Rectal smooth muscle tissue (tissue), 1 donor: ENCODE measurements around the gene ROBO4.

Experiments
- H3K27ac ChIP-seq: one replicate; pipeline ENCODE4 v1.7.0; 2013; ENCODE audit warnings: low read depth, low read length, inconsistent platforms
- H3K27me3 ChIP-seq: one replicate; pipeline ENCODE4 v1.7.0; 2013; ENCODE audit warnings: low read length; ENCODE audit not compliant: control insufficient read depth, insufficient read depth
- H3K36me3 ChIP-seq: one replicate; pipeline ENCODE4 v1.7.0; 2013; ENCODE audit warnings: low read length; ENCODE audit not compliant: control insufficient read depth, insufficient read depth
- H3K4me1 ChIP-seq: one replicate; pipeline ENCODE4 v1.7.0; 2013; ENCODE audit warnings: low read length; ENCODE audit not compliant: control insufficient read depth, insufficient read depth
- H3K4me3 ChIP-seq: one replicate; pipeline ENCODE4 v1.7.0; 2013; ENCODE audit warnings: low read length
- H3K9ac ChIP-seq: one replicate; pipeline ENCODE4 v1.7.0; 2013; ENCODE audit warnings: low read length

ROBO4 gene

GRCh38 chr11:124893781-124894401 lies 3.8 kb downstream of the ROBO4 start:
- Histone ChIP-seq H3K4me1 (peaks cover 1% of the 10 kb centered on the region), H3K4me3 (no peak overlapping the region), H3K27ac (no peak overlapping the region), H3K27me3 (no peaks in the 10 kb centered on the region), H3K9ac (no peak overlapping the region), H3K36me3 (no peaks in the 10 kb centered on the region)

- H3K4me1 ChIP-seq: no peaks in the 10 kb centered on the region
- H3K27ac ChIP-seq: no peak overlapping the region
- no peak overlapping the region for H3K4me3 ChIP-seq
- H3K27me3 ChIP-seq: no peaks in the 10 kb centered on the region
- H3K9ac ChIP-seq: no peak overlapping the region
- no peaks in the 10 kb centered on the region for H3K36me3 ChIP-seq
Observed at GRCh38 chr11:124892750-124893454, 4.8 kb downstream of the ROBO4 start.

- Histone ChIP-seq H3K27me3 (no peaks in the 10 kb centered on the region), H3K4me1 (no peaks in the 10 kb centered on the region), H3K9ac (no peak overlapping the region), H3K27ac (no peak overlapping the region), H3K36me3 (no peaks in the 10 kb centered on the region), H3K4me3 (no peak overlapping the region)
Observed at GRCh38 chr11:124892146-124892545, 5.5 kb downstream of the ROBO4 start.

GRCh38 chr11:124891373-124891861 lies 6.2 kb downstream of the ROBO4 start:
- no peaks in the 10 kb centered on the region for H3K27me3 ChIP-seq
- H3K27ac ChIP-seq: no peak overlapping the region
- no peaks in the 10 kb centered on the region for H3K4me1 ChIP-seq
- no peak overlapping the region for H3K9ac ChIP-seq
- no peak overlapping the region for H3K4me3 ChIP-seq
- no peaks in the 10 kb centered on the region for H3K36me3 ChIP-seq

DNA sequence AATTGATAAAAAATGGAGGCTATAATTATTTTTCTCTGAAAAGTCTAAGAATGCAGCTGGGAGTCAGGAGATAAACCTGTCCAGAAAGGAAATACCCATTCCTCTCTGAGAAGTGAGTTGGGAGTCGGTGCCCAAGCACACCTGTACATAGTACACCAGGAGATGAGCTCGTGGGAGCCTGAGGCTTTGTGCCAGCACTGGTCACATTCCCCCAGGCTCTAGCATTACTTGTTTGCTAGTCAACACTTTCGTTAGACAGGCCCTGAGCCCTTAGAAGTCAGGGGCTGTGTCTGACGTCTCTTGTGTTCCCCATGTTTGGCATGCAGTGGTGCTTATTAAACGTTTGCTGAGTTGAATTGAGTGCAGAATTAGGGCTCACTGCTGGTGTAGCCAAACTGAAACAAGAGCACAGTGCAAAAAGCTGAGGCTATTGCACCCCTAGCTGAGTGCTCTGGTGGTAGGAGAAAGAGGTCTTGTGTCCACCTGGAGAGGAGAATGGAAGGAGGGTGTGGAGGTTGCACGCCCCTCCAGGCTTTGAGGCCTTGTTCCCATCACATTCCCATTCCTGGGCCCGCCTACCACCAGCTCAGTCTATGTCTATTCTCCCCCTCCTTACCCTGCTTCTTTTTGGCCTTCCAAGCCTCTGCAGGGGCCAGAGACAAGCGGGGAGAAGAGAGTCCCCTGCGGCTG lies 6.8 kb downstream of the ROBO4 start:
- H3K27me3 ChIP-seq: no peaks in the 10 kb centered on the region
- no peak overlapping the region for H3K9ac ChIP-seq
- no peaks in the 10 kb centered on the region for H3K36me3 ChIP-seq
- H3K4me1 ChIP-seq: no peaks in the 10 kb centered on the region
- no peak overlapping the region for H3K27ac ChIP-seq
- no peak overlapping the region for H3K4me3 ChIP-seq

DNA sequence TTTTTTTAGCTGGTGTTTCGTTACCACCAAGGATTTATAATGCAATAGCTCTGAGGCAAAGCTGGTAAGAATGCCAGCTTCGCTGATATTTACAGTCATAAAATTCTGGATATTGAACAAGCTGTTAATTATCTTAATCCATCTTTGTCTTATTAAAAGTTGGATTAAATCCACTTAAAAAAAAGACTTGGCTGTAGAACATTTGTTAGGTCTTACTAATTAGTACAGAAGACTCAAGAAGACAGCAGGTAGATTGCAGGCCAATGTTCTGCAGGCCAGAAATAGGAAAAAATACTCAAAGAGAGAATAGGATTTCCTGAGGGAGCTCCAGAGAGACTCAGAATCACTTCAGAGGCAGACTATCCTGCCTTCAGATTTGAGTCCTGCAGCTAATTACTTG lies 7.5 kb downstream of the ROBO4 start:
- H3K27ac ChIP-seq: no peak overlapping the region
- H3K4me1 ChIP-seq: no peaks in the 10 kb centered on the region
- no peaks in the 10 kb centered on the region for H3K27me3 ChIP-seq
- H3K36me3 ChIP-seq: no peaks in the 10 kb centered on the region
- no peak overlapping the region for H3K9ac ChIP-seq
- H3K4me3 ChIP-seq: no peak overlapping the region

- no peak overlapping the region for H3K27ac ChIP-seq
Observed at GRCh38 chr11:124889191-124890091, 8.2 kb downstream of the ROBO4 start.

DNA sequence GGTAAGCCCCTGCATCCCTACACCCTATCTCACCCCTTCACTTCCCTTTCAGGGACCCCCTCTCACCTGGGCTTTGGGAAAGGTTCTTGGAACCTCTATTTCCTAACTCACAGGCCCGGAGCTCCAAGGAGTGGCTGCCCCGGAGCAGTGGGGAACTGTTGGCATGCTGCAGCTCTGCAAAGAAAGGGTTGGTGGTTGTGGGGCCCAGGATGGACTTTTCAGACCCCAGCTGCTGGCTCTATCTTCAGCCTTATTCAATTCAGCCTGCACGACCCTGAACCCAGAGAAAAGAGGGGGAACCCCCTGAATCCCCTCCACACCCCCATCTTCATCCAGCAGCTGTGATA lies 10.0 kb downstream of the ROBO4 start:
- H3K36me3 ChIP-seq: no peaks in the 10 kb centered on the region
- no peak overlapping the region for H3K27ac ChIP-seq
- H3K4me1 ChIP-seq: no peaks in the 10 kb centered on the region
- H3K4me3 ChIP-seq: no peak overlapping the region
- no peak overlapping the region for H3K9ac ChIP-seq
- no peaks in the 10 kb centered on the region for H3K27me3 ChIP-seq

More at GRCh38 chr11:124889191-124890091, 8.2 kb downstream of the ROBO4 start:
- Histone ChIP-seq H3K9ac (no peak overlapping the region), H3K4me3 (no peak overlapping the region), H3K27me3 (no peaks in the 10 kb centered on the region), H3K4me1 (no peaks in the 10 kb centered on the region), H3K36me3 (no peaks in the 10 kb centered on the region)

GRCh38 chr11:124886978-124887666 lies 10.5 kb downstream of the ROBO4 start:
- no peaks in the 10 kb centered on the region for H3K4me1 ChIP-seq
- no peaks in the 10 kb centered on the region for H3K36me3 ChIP-seq
- H3K4me3 ChIP-seq: no peak overlapping the region
- H3K9ac ChIP-seq: no peak overlapping the region
- H3K27me3 ChIP-seq: no peaks in the 10 kb centered on the region
- no peak overlapping the region for H3K27ac ChIP-seq

GRCh38 chr11:124886476-124886875 lies 11.2 kb downstream of the ROBO4 start:
- Histone ChIP-seq H3K4me1 (no peaks in the 10 kb centered on the region), H3K4me3 (no peak overlapping the region), H3K27me3 (no peaks in the 10 kb centered on the region), H3K9ac (no peak overlapping the region), H3K27ac (no peak overlapping the region), H3K36me3 (no peaks in the 10 kb centered on the region)

GRCh38 chr11:124884869-124885479 lies 12.7 kb downstream of the ROBO4 start:
- Histone ChIP-seq H3K4me3 (no peak overlapping the region), H3K27ac (no peak overlapping the region), H3K27me3 (no peaks in the 10 kb centered on the region), H3K9ac (no peak overlapping the region), H3K36me3 (no peaks in the 10 kb centered on the region), H3K4me1 (no peaks in the 10 kb centered on the region)
